HUES6 (cell line): ENCODE data around the gene PPP1R13L.

Experiments used
- H3K27ac ChIP-seq: 2 replicates; pipeline ENCODE4 v1.7.0; 2013; ENCODE audit warnings: low read depth, mild to moderate bottlenecking, low read length, inconsistent platforms
- H3K27me3 ChIP-seq: 2 replicates; pipeline ENCODE4 v1.6.1; 2013; ENCODE audit warnings: low read length; ENCODE audit not compliant: control insufficient read depth, insufficient read depth
- H3K36me3 ChIP-seq: 2 replicates; pipeline ENCODE4 v1.6.1; 2013; ENCODE audit warnings: low read length; ENCODE audit not compliant: control insufficient read depth, insufficient read depth
- H3K4me1 ChIP-seq: 2 replicates; pipeline ENCODE4 v1.6.1; 2013; ENCODE audit warnings: low read length; ENCODE audit not compliant: control insufficient read depth, insufficient read depth
- H3K4me3 ChIP-seq: 2 replicates; pipeline ENCODE4 v1.5.1; 2013; ENCODE audit warnings: low read depth, low read length
- H3K9ac ChIP-seq: one replicate; pipeline ENCODE4 v1.6.1; 2013; ENCODE audit warnings: mild to moderate bottlenecking, low read length
- H3K9me3 ChIP-seq: 2 replicates; pipeline ENCODE4 v1.6.1; 2013; ENCODE audit warnings: low read depth, low read length; ENCODE audit not compliant: control insufficient read depth, insufficient read depth

PPP1R13L gene

DNA sequence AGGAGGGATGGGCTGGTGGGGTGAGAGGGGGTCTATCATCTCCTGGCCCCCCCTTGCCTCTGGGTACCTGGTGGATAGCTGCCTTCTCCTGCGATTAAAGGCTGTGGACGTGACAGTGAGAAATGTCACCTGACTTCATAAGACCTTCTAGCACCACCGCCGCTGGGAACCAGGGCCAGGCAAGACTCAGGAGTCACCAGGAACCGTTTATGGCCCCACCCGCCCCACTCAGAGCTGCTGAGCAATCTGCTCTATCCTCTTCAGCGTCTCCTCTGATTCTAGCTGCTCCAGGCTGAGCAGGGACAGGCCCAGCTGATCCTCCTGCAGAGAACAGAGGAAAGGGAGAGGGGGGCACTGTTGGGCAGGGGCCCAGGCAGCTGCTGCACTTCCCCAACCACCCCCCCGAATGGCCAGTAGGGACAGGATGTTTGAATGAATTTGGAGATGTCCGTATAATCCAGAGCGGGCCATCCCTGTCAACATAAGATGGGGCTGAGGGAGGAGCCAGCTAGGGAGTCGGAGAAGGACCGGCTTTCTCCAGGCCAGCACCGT is 53.4 kb downstream of the PPP1R13L start:
- Histone ChIP-seq H3K9ac (no peak overlapping the region), H3K36me3 (peaks cover 71% of the 10 kb centered on the region), H3K27ac (no peak overlapping the region), H3K4me1 (no peaks in the 10 kb centered on the region), H3K4me3 (no peak overlapping the region), H3K9me3 (no peaks in the 10 kb centered on the region), H3K27me3 (no peaks in the 10 kb centered on the region)

DNA sequence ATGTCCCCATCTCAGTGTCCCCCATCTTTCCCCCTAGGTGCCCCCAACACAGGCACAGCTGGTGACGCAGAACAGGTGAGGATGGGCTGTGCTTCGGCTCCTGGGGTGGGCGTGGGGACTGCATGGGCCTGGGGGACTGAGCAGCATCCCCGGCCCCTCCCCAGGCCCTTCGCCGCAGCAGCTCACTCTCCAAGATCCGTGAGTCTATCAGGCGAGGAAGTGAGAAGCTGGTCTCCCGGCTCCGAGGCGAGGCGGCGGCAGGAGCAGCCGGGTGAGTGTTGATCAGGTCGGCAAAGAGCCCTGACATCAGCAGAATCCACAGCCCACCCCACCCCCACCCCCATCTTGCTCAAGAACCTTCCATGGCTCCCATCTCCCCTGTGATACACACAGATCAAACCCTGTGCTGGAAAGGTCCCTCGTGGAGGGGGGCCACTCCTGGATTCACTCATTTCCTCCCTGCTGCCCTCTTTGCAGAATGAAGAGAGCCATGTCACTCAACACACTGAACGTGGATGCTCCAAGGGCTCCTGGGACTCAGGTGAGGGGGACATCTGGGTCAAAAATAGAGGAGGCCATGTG is 54.3 kb downstream of the PPP1R13L start:
- Histone ChIP-seq H3K27me3 (no peaks in the 10 kb centered on the region), H3K36me3 (peaks cover 62% of the 10 kb centered on the region)

DNA sequence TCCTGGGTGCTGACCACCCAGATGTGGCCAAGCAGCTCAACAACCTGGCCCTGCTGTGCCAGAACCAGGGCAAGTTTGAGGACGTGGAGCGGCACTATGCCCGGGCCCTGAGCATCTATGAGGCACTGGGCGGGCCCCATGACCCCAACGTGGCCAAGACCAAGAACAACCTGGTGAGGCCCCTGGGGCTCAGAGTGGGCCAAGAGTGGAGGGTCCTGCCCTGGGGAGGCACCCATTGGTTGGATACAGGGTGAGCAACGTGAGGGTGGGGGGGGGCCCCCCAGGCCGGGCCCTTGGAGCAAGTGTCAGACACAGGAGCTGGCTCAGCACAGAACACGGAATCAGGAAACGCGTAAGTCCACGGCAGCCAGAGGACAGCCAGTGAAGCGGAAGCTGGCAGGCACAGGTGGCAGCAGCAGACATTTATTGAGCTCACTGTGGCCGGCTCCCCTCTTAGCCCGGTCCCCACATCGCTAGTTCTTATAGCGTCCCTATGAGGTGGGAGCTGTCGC is 55.4 kb downstream of the PPP1R13L start:
- Histone ChIP-seq H3K27ac (no peak overlapping the region), H3K4me3 (no peak overlapping the region), H3K4me1 (0 out of 2 replicates have a peak, but pooled peaks cover 3% of the 10 kb centered on the region), H3K9ac (no peak overlapping the region), H3K9me3 (no peaks in the 10 kb centered on the region), H3K36me3 (peaks cover 52% of the 10 kb centered on the region), H3K27me3 (no peaks in the 10 kb centered on the region)

More for the DNA sequence above, 54.3 kb downstream of the PPP1R13L start:
- Histone ChIP-seq H3K4me1 (0 out of 2 replicates have a peak, but pooled peaks cover 3% of the 10 kb centered on the region), H3K4me3 (no peak overlapping the region), H3K9me3 (no peaks in the 10 kb centered on the region), H3K9ac (no peak overlapping the region), H3K27ac (no peak overlapping the region)

GRCh38 chr19:45349126-45349415 is 55.8 kb downstream of the PPP1R13L start:
- Histone ChIP-seq H3K4me3 (no peak overlapping the region), H3K36me3 (peaks cover 48% of the 10 kb centered on the region), H3K9ac (no peak overlapping the region), H3K9me3 (no peaks in the 10 kb centered on the region), H3K4me1 (0 out of 2 replicates have a peak, but pooled peaks cover 3% of the 10 kb centered on the region), H3K27me3 (no peaks in the 10 kb centered on the region), H3K27ac (no peak overlapping the region)

DNA sequence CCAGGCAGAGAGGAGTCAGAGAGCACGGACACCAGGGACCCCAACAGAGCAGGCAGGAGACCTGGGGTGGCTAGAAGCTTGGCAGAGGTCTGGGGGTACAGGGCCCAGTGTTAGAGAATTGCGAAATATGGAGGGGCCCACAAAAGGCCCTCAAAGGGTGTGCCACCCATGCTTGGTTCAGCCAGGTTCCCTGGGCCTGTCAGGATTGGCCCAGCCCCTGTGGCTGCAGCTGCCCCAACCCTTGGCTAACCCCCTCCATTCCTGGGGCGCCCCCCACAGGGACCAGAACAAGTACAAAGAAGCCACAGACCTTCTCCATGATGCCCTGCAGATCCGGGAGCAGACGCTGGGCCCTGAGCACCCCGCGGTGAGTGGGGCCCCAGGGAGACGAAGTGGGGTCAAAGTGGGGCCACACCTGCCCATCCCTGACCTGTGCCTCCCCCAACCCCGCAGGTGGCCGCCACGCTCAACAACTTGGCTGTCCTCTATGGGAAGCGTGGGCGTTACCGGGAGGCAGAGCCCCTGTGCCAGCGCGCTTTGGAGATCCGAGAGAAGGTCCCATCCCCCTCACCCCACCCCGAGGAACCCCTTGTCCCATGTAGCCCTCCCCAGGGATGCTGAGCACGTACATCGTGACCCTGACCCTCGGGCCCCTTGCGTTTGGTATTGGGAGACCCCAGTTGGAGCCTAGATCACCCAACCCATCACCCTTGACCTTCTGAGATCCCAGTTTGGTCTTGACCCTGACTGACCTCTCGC is 56.3 kb downstream of the PPP1R13L start:
- H3K9me3 ChIP-seq, result no peaks in the 10 kb centered on the region
- 0 out of 2 replicates have a peak, but pooled peaks cover 3% of the 10 kb centered on the region for H3K4me1 ChIP-seq

GRCh38 chr19:45347570-45348366 is 57.1 kb downstream of the PPP1R13L start:
- H3K36me3 ChIP-seq, result peaks cover 35% of the 10 kb centered on the region
- 0 out of 2 replicates have a peak, but pooled peaks cover 3% of the 10 kb centered on the region for H3K4me1 ChIP-seq
- H3K27ac ChIP-seq, result no peak overlapping the region
- no peak overlapping the region for H3K9ac ChIP-seq
- H3K27me3 ChIP-seq, result peaks cover 4% of the 10 kb centered on the region
- H3K9me3 ChIP-seq, result no peaks in the 10 kb centered on the region
- H3K4me3 ChIP-seq, result no peak overlapping the region

More for the DNA sequence above, 56.3 kb downstream of the PPP1R13L start:
- Histone ChIP-seq H3K9ac (no peak overlapping the region), H3K27ac (no peak overlapping the region), H3K27me3 (no peaks in the 10 kb centered on the region), H3K36me3 (peaks cover 43% of the 10 kb centered on the region), H3K4me3 (no peak overlapping the region)

DNA sequence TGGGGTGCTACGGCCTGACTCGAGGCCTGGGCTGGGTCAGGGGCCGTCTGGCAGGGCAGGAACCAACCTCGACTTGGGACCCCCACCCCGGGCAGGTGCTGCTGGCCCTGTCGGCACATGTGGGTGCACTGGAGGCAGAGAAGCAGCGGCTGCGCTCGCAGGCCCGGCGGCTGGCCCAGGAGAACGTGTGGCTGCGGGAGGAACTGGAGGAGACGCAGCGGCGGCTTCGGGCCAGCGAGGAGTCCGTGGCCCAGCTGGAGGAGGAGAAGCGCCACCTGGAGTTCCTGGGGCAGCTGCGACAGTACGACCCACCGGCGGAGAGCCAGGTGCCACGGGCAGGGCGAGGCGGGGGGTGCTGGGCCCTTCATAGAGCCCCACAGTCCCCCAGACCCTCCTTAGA is 58.4 kb downstream of the PPP1R13L start:
- H3K36me3 ChIP-seq, result peaks cover 22% of the 10 kb centered on the region
- no peak overlapping the region for H3K4me3 ChIP-seq
- H3K4me1 ChIP-seq, result 0 out of 2 replicates have a peak, but pooled peaks cover 3% of the 10 kb centered on the region
- H3K27me3 ChIP-seq, result peaks cover 14% of the 10 kb centered on the region
- no peak overlapping the region for H3K9ac ChIP-seq
- H3K27ac ChIP-seq, result no peak overlapping the region
- no peaks in the 10 kb centered on the region for H3K9me3 ChIP-seq

DNA sequence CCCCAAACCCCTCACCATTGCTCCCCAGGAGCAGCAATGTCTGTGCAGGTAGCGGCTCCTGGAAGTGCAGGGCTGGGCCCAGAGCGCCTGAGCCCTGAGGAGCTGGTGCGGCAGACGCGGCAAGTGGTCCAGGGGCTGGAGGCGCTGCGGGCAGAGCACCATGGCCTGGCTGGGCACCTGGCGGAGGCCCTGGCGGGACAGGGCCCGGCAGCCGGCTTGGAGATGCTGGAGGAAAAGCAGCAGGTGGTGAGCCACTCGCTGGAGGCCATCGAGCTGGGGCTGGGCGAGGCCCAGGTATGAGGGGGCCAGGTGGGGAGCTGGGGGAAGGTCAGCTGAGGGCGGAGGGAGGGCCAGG is 59.4 kb downstream of the PPP1R13L start:
- H3K9me3 ChIP-seq, result no peaks in the 10 kb centered on the region
- H3K27me3 ChIP-seq, result peaks cover 23% of the 10 kb centered on the region
- H3K4me1 ChIP-seq, result 0 out of 2 replicates have a peak, but pooled peaks cover 3% of the 10 kb centered on the region
- H3K36me3 ChIP-seq, result peaks cover 12% of the 10 kb centered on the region
- H3K4me3 ChIP-seq, result no peak overlapping the region
- H3K9ac ChIP-seq, result no peak overlapping the region
- H3K27ac ChIP-seq, result no peak overlapping the region

- Histone ChIP-seq H3K4me1 (0 out of 2 replicates have a peak, but pooled peaks cover 3% of the 10 kb centered on the region), H3K4me3 (no peak overlapping the region), H3K27ac (no peak overlapping the region), H3K27me3 (peaks cover 29% of the 10 kb centered on the region), H3K36me3 (peaks cover 7% of the 10 kb centered on the region), H3K9ac (no peak overlapping the region), H3K9me3 (no peaks in the 10 kb centered on the region)
Observed at GRCh38 chr19:45344621-45345505, 60.0 kb downstream of the PPP1R13L start.

- Histone ChIP-seq H3K27ac (no peak overlapping the region), H3K36me3 (no peaks in the 10 kb centered on the region), H3K9me3 (no peaks in the 10 kb centered on the region), H3K4me1 (0 out of 2 replicates have a peak, but pooled peaks cover 3% of the 10 kb centered on the region), H3K9ac (no peak overlapping the region), H3K27me3 (peaks cover 31% of the 10 kb centered on the region), H3K4me3 (no peak overlapping the region)
Observed at GRCh38 chr19:45342911-45343310, 62.0 kb downstream of the PPP1R13L start.
